Activated naive CD4-positive, alpha-beta T cell (primary cell): ENCODE measurements around the gene MIER1.
A peak's percentile ranks its signal among the peaks of the same experiment; 100 is the strongest.
"Not testable (repeated sequence)": the region's sequence is repeated elsewhere in the genome, so short reads cannot be mapped to it uniquely, and the experiment has no call there.

Experiments
- DNase-seq, 4 experiments: peaks; one replicate each; lab custom pipeline; 2025; lab: John Stamatoyannopoulos, UW

Gene MIER1

DNA sequence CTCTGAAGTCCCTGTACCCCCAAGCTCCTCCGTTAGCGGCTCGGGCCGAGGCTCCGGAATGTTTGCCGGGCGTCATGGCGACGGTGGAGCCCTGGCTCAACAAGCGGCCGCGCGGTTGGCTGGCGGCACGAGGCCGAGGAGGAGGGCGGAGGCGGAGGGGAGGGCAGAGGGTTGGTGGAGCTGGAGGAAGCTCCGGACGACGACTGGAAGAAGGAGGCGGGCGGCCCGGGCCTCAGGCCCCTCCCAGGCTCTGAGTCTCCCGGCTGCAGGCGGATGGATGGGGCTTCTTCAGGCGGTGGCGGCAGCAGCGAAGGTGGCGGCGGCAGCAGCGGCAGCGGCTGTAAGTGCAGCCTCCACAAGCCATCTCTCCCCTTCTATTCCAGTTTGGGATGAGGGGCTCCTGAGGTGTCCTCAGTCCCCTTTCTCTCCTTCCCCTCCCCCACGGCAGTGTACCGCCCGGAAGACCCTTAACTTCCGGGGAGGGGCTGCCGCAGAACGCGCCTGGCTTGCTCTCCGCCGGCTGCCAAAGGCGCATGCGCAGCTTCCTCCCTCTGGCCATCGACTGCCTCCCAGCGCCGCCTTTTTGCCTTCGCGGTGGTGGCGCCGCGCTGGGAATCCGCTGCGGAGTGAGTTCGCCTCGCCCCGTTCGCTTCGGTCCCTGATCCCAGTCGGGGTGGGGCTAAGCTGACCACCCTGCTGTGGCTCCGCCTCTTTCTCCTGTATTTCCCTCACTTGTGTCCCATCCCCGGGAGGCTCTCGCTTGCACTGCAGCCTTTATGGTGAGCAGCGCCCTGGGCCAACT, at the start of gene MIER1, which contains the start of gene DNAI4:
Gene MIER1 (plus strand): TSS at position 235 of the 802 bp plus-strand sequence. CDS start 39 bp downstream, at position 274.
Gene DNAI4 (minus strand): TSS at position 101 of the 802 bp plus-strand sequence. CDS start 25 bp downstream, at position 76.
- peak; percentile 84 to 94 (median 88) for DNase-seq

- DNase-seq, result no peak
Measured at GRCh38 chr1:66876664-66877063, 48.1 kb upstream of the MIER1 start.

DNA sequence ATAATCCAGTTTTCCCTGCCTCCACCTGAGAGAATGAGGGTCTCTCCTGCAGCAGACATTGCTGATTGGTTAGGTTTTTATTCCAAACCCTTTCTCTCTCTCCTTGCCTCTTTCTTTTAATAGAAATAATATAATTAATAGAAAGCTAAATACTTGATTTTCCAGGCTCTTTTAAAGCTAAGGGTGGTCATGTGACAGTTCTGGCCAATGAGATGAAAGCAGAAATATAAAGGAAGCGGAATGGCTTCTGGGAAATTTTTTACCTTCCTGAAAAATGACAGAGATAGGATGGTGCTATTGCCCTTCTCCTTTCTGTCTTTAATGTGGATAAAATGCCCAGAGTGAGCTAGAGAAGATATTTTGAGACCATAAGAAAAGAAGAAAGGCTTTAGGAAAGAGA, 35.8 kb upstream of the MIER1 start:
- no peak for DNase-seq

DNA sequence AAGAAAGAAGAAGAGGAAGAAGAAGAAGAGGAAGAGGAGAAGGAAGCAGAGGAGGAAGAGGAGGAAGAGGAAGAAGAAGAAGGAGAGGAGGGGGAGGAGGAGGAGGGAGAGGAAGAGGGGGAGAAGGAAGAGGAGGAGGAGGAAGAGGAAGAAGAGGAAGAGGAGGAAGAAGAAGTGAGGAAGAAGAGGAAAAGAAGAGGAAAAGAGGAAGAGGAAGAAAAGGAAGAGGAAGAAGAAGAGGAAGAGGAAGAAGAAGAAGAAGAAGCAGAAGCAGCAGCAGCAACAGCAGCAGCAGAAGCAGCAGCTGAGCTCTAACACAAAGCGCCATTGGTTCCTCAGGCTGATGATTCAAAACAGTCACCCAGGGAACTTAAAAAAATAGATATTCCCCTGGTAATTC, 34.2 kb upstream of the MIER1 start:
- no peak for DNase-seq

DNA sequence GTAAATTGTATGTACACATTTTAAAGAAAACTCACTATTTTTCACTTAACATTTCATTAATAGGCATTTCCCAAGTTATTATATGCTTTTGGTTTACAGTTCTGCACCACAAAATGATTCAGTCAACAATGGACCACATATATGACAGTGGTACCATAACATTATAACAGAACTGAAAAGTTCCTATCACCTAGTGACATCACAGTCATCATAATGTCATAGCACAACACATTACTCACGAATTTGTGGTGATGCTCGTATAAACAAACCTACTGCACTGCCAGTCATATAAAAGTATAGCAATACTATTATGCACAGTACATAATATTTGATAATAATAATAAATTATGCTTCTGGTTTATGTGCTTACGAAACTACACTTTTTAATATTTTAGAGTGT, 31.1 kb upstream of the MIER1 start:
- no peak for DNase-seq

GRCh38 chr1:66915203-66915602, 9.6 kb upstream of the MIER1 start:
- DNase-seq, result not testable (repeated sequence)

DNA sequence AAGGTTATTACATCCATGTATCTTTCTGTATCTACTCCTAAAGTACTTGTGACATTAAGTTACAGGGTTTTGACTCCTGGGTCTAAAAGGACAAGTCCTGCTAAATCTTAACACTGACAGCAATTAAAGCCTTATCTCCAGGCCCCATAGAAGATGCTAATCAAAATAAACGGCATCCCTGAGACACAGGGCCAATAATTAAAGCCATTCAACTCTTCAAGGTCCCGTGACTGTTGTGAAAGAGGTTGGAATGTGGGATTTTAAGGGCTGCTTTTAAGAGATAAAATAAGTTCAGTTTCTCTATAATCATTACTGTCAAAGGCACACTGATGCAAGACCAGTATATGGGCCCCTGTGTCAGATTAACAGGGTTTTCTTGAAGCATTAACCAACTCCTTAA, 8.5 kb upstream of the MIER1 start:
- no peak for DNase-seq

DNA sequence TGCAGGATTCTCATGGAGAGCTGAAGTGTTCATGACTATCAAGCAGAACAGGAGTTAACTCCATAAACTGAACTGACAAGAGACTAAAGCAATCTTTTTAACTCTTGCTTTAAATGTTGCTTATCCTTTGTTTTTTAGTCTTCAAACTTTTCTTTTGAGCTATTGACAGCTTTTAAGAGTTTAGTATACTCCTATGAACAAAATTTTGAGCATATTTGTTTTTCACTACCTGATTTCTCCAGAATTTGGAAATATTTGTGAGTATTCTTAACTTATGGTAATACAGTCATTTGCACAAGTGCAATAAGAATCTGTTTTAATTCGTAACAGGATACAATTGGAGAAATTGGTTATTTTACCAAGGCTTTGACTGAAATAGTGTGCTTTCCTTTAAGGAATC, 7.3 kb upstream of the MIER1 start:
- DNase-seq, result no peak

DNA sequence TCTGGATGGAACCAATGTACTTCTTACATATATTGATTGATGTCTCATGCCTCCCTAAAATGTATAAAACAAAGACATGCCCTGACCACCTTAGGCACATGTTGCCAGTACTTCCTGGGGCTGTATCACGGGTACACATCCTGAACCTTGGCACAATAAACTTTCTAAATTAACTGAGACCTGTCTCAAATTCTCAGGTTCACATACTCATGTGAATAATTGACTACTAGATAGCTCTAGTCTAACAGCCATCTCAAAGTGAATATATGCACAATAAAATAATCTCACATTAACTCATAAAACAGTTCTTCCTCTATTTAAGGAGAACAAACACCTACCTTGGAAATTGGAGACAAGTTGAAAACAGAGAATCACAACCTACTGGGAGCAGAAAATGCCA, 5.7 kb upstream of the MIER1 start:
- no peak for DNase-seq

DNA sequence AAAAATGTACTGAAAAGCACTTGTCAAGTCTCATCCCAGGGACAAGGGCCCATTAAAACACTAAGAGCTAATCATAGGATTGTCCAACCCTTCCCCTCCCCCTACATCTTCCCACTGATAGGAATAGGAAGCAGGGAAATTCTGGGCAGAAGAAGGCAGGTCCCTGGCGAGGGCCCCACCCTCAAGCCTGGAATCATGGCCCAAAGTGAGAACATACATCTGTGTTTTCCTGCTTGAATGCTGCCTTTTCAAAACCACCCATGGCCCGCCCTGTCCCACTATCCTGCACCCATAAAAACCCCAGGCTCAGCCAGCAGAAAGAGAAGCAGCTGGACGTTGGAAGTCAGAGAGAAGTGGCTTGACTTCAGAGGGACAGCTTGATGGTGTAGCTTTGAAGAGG, 5.0 kb upstream of the MIER1 start:
- no peak for DNase-seq

DNA sequence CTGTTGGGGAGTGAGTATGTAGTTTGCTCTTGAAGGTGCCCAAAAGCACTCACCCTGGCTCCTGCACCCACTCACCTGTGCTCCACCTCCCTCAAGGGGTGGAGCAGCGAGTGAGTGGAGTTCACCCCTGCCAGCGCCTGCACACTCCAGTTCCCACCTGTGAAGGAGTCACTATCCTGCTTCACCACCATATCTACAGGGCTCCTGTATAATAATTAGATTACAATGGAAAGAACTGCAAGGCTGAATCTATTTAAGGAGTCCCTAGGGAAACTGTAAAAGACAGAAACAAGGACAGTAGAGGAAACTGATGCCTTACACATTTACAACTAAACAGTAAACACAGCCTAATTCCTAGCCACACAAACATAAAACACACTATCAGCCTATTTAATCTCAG, 4.2 kb upstream of the MIER1 start:
- DNase-seq, result no peak

- DNase-seq, result no peak
Measured at GRCh38 chr1:66925558-66925910, 744 bp downstream of the MIER1 start.

- no peak for DNase-seq
Measured at GRCh38 chr1:66925944-66926343, 1.2 kb downstream of the MIER1 start.

- DNase-seq, result no peak
Measured at GRCh38 chr1:66927528-66927927, 2.7 kb downstream of the MIER1 start.

- DNase-seq, result no peak
Measured at GRCh38 chr1:66929146-66929688, 4.4 kb downstream of the MIER1 start.

GRCh38 chr1:66929691-66929998, 4.9 kb downstream of the MIER1 start:
- DNase-seq, result no peak

- peak; percentile 63 to 93 (median 80) for DNase-seq
Measured at GRCh38 chr1:66929999-66930822, 5.4 kb downstream of the MIER1 start.

- DNase-seq, result no peak
Measured at GRCh38 chr1:66930823-66931174, 6.0 kb downstream of the MIER1 start.

- no peak for DNase-seq
Measured at GRCh38 chr1:66931590-66931989, 6.8 kb downstream of the MIER1 start.

DNA sequence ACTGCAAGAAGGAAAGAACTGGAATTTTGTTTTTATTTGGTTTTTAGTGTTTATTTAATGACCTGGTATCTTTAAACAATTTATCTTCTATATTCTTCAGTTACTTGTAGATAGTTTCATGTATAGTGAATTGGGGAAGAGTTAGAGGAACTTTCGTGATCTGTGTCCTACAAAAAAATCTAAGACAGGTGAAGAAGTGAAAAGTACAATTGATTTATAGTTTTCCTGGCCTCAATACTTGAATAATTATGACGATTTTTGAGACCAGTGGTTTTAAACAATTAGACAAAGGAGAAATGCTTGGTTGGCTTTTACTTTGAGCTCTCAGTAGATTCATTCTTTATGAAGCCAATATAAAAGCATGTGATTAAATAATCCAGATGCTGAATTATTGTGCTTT, 7.5 kb downstream of the MIER1 start:
- no peak for DNase-seq

GRCh38 chr1:66933887-66934700, 9.3 kb downstream of the MIER1 start:
- DNase-seq, result no peak

DNA sequence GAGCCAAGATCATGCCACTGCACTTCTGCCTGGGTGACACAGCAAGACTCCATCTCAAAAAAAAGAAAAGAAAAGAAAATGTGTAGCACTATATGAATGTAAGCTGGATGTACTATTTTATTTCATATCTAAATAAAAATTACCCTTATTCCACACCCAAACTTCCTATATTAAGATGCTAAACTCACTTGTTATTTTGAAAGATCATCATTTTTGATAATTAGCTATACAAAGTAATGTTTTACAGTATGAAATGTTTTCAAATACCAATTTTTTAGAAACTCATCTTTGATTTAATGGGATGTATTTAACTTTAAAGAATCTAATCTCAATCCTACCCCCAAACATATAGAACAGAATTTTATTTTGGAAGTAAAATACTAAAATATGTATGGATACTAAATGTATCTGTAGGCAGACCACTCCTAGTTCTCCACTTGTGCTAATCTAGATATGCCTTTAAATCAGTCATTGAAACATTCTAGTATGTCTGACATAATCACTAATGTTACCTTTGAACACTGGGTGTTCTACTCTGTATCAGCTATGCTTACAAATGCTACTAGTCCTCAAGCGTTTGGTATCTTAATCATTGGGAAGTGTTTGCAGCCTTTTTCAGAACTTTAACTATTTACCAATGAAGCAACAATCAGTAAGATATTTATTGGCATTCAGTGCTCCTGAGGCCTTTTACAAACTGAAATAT, 12.9 kb downstream of the MIER1 start:
- DNase-seq, result no peak
